ENCODE results near the gene CIROP.

The CIROP gene

DNA sequence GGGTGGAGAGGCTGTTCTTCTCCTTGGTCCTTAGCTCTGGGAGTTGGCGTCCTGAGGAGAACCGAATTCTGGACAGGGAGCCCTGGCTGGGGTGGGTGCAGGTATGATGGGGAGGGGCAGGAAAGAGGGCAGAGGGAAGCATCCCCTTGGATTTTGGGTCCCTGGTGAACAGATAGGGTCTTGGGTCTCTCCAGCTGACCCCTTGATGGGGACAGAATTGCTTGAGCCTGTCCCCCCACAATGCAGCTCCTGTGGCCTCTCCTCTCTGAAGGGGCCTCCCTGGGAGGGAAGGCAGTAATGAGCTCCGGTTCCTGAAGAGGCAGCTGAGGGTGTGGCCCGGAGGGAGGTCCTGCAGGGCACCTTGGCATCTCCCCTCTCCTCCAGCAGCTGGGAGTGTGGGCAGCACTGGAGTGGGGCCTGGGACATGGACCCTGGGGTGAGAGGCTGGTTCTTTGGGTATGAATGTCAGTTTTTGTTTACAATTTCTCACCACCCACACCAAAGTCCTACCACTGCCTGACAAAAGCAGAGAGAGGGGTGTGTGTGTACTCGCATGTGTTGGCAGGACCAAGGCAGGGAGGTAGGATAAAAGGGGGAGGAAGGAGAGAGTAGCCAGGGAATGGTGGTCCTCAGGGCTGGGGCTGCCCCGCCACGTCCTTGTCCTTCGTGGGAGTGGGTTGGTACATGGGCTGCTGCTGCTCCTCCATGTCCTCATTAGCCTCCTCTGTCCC lies 21.9 kb upstream of the CIROP start:
- no peak for ATAC-seq (replicated peaks; ENCODE audit: extremely low read depth, poor library complexity, severe bottlenecking)
- H3K27me3 Mint-ChIP-seq: peaks cover 43% of the 10 kb centered on the region
- DNase-seq (ENCODE audit: low spot score in 2 of 2): no peak
- no peaks in the 10 kb centered on the region for H3K9me3 Mint-ChIP-seq
- H3K27ac Mint-ChIP-seq (ENCODE audit: low read depth): no peak overlapping the region
- H3K4me1 Mint-ChIP-seq: peaks cover 5% of the 10 kb centered on the region
- H3K36me3 Mint-ChIP-seq (ENCODE audit: insufficient read depth): no peaks in the 10 kb centered on the region
- no peak overlapping the region for H3K4me3 Mint-ChIP-seq

DNA sequence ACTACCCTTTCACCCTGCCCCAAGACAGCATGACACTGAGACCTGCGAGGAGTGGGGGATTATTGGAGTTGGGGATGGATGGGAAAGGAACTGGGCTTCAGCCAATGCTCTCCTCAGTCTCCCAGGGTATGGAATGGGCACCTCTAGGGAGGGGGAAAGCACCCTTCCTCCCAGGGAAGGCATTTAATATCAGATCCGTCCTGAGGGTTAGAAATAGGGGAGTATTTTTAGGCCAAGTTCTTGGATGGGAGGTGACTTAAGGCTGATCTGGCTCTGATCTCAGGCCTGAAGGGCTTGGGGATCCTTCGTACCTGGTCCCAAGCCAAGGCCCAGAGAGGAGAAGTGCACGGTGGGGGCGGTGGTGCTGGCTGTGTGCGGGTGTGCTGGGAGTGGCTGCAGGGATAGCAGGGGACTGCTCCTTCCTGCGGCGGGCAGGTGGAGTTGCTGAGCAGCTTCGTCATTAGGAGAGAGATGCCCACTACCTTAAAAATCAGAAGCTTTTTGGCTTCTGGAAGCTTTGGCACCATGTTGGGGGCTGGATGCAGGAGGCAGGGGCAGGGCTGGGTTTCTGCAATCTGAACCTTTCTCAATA lies 21.2 kb upstream of the CIROP start:
- Mint-ChIP-seq H3K36me3 (ENCODE audit: insufficient read depth) (peaks cover 2% of the 10 kb centered on the region), H3K9me3 (no peaks in the 10 kb centered on the region), H3K4me1 (peaks cover 11% of the 10 kb centered on the region), H3K4me3 (no peak overlapping the region), H3K27me3 (peaks cover 37% of the 10 kb centered on the region), H3K27ac (ENCODE audit: low read depth) (no peak overlapping the region)
- ATAC-seq (replicated peaks; ENCODE audit: extremely low read depth, poor library complexity, severe bottlenecking) (no peak), DNase-seq (ENCODE audit: low spot score in 2 of 2) (no peak)

DNA sequence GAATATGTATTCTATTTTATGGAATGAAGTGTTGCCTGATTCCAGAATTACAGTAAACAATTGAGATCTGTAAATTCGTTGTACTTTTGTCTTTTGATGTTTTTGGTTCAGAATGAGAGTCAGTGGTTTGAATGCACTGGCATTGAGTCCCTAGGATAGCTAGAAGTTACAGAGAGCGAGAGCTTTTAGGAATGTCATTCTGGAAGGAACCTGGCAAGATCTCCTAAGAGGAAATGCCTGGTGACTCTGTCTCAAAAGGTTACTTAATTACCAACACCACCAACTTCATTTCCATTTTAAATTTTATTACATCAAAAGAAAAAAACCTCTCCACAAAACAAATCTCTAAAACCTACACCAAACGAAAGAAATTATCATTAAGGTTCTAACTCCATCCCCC lies 20.2 kb upstream of the CIROP start:
- no peak for ATAC-seq (replicated peaks; ENCODE audit: extremely low read depth, poor library complexity, severe bottlenecking)
- H3K9me3 Mint-ChIP-seq: no peaks in the 10 kb centered on the region

DNA sequence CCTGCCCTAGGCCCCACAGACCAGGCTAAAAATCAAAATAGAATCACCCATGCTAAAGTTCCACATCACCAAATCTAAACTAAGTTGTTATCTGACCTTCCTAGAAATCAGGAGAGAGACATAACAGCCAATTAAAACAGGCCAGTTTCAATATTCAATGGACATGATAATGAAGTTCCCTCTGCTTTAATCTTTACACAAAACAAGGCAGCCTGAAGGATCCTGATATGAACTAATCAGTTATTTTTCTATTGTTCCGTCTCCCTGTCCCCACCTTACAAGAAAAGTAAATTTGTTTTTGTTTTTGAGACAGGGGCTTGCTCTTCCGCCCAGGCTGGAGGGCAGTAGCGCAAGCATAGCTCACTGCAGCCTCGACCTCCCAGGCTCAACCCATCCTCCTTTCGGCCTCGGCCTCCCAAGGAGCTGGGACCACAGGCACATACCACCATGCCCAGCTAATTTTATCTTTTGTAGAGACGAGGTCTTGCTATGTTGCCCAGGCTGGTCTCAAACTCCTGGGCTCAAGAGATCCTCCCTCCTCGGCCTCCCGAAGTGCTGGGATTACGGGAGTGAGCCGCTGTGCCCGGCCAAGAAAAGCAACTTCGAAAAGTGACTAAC lies 19.7 kb upstream of the CIROP start:
- H3K36me3 Mint-ChIP-seq (ENCODE audit: insufficient read depth): peaks cover 3% of the 10 kb centered on the region
- ATAC-seq (replicated peaks; ENCODE audit: extremely low read depth, poor library complexity, severe bottlenecking) (no peak), DNase-seq (ENCODE audit: low spot score in 2 of 2) (no peak)
- no peak overlapping the region for H3K27ac Mint-ChIP-seq (ENCODE audit: low read depth)
- H3K4me1 Mint-ChIP-seq: peaks cover 22% of the 10 kb centered on the region
- peaks cover 21% of the 10 kb centered on the region for H3K27me3 Mint-ChIP-seq
- H3K9me3 Mint-ChIP-seq: no peaks in the 10 kb centered on the region
- no peak overlapping the region for H3K4me3 Mint-ChIP-seq

More for the DNA sequence above, 20.2 kb upstream of the CIROP start:
- Mint-ChIP-seq H3K27ac (ENCODE audit: low read depth) (no peak overlapping the region), H3K27me3 (peaks cover 27% of the 10 kb centered on the region), H3K4me1 (peaks cover 20% of the 10 kb centered on the region), H3K4me3 (no peak overlapping the region), H3K36me3 (ENCODE audit: insufficient read depth) (peaks cover 3% of the 10 kb centered on the region)
- DNase-seq (ENCODE audit: low spot score in 2 of 2): no peak

DNA sequence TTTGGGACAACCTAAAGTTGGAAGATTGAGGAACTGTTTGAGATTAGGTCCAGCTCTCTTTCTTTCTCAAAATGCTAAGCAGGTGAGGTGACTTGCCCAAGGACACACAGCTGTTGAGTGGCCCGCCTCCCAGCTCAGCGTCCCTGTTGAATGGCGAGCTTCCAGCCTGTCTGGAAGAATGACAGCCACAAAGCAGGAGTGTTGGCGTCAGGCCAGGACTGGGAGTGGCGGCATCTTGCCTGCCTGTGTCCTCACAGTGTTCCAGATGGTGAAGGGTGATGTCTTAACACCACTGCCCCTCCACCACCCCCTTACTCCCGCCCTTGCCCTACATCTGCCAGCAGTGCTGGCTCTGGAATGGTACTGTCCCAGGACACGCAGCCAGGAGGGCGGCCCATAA lies 18.6 kb upstream of the CIROP start:
- DNase-seq (ENCODE audit: low spot score in 2 of 2) (no peak), ATAC-seq (replicated peaks; ENCODE audit: extremely low read depth, poor library complexity, severe bottlenecking) (no peak)
- Mint-ChIP-seq H3K27ac (ENCODE audit: low read depth) (no peak overlapping the region), H3K4me1 (peaks cover 22% of the 10 kb centered on the region), H3K9me3 (no peaks in the 10 kb centered on the region), H3K27me3 (peaks cover 13% of the 10 kb centered on the region), H3K4me3 (no peak overlapping the region), H3K36me3 (ENCODE audit: insufficient read depth) (peaks cover 3% of the 10 kb centered on the region)

DNA sequence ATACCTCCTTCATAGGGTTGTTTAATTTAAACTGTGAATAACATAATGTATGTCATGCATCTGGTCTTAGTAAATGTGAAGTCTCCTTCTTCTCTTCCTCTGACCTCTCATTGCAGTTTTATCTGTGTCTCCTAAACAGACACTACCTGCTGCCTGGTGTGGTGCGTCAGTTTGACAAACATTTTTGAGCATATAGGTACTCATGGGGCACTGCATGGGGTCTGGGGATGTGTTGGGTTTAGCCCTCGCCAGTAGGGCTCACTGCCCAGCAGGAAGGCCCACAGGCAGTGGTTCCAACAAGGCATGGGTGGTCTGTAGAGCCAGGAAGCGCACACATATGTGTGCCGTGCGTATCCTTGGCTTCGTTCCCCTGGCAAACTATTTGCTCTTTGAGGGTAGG lies 17.3 kb upstream of the CIROP start:
- no peak for ATAC-seq (replicated peaks; ENCODE audit: extremely low read depth, poor library complexity, severe bottlenecking)

DNA sequence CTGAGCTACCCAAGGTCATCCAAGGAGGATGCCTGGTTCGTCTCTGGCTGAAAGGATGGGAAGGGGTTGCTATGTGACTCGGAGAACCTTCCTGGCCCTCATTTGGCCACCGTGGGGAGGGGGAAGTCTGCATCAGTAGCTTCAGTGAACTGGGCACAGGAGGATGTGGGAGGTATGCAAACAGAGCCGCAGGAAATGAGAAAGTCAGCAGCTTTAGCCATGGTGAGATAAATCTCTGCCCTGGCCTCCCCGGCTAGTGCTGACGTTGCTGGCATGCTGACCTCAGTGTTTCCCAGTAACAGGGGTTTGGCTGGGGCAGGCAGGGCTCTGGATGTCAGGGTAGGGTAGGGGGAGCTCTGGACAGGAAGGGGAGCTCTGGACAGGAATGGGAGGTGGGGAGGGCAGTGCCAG lies 16.6 kb upstream of the CIROP start:
- H3K27me3 Mint-ChIP-seq: peaks cover 10% of the 10 kb centered on the region
- no peak for ATAC-seq (replicated peaks; ENCODE audit: extremely low read depth, poor library complexity, severe bottlenecking)
- peak overlapping the region; percentile 80 for H3K27ac Mint-ChIP-seq (ENCODE audit: low read depth)
- DNase-seq (ENCODE audit: low spot score in 2 of 2): no peak
- H3K9me3 Mint-ChIP-seq: no peaks in the 10 kb centered on the region
- peak overlapping the region; percentile 42 for H3K4me3 Mint-ChIP-seq
- H3K4me1 Mint-ChIP-seq: peaks cover 17% of the 10 kb centered on the region
- peaks cover 3% of the 10 kb centered on the region for H3K36me3 Mint-ChIP-seq (ENCODE audit: insufficient read depth)

More for the DNA sequence above, 17.3 kb upstream of the CIROP start:
- Mint-ChIP-seq H3K9me3 (no peaks in the 10 kb centered on the region), H3K36me3 (ENCODE audit: insufficient read depth) (peaks cover 3% of the 10 kb centered on the region), H3K4me3 (no peak overlapping the region), H3K27ac (ENCODE audit: low read depth) (no peak overlapping the region), H3K27me3 (peaks cover 12% of the 10 kb centered on the region), H3K4me1 (peaks cover 17% of the 10 kb centered on the region)
- DNase-seq (ENCODE audit: low spot score in 2 of 2): no peak

DNA sequence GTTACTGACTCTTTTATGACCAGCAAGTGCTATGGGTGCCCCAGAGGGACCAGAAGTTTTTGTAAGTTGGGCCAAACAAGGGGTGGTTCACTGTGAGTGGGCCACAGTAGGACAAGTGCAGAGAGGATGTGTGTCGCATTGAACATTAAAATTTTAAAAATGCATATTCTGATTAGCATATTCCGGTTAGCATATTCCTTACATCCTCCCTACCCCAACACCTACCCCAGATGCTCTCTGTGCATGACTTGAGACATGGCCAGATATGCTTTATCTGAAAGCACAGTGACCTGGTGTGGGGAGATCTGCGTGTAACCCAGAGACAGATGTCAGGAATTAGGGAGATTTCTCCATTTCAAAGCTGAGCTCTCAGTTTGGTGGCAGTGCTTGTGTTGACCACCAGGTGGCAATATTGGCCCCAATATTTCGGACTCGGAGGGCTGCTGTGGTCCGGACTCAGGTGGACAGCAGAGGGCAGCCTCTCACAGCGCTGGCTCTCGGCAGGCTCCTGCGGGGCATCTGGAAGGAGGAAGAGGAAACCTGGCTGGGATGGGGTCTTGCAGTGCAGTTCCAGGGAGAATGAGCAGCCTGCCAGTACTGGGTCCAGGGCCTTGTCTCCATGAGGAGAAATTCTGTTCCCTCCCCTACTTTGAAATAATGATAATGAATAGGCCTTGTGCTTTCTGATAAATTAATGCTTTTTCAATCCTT lies 15.9 kb upstream of the CIROP start:
- Mint-ChIP-seq H3K27ac (ENCODE audit: low read depth) (peak overlapping the region; percentile 80), H3K36me3 (ENCODE audit: insufficient read depth) (peaks cover 3% of the 10 kb centered on the region), H3K27me3 (peaks cover 12% of the 10 kb centered on the region), H3K9me3 (no peaks in the 10 kb centered on the region), H3K4me1 (peaks cover 17% of the 10 kb centered on the region), H3K4me3 (peak overlapping the region; percentile 42)
- DNase-seq (ENCODE audit: low spot score in 2 of 2) (peak; percentile 60 to 64), ATAC-seq (replicated peaks; ENCODE audit: extremely low read depth, poor library complexity, severe bottlenecking) (peak; percentile 61)

DNA sequence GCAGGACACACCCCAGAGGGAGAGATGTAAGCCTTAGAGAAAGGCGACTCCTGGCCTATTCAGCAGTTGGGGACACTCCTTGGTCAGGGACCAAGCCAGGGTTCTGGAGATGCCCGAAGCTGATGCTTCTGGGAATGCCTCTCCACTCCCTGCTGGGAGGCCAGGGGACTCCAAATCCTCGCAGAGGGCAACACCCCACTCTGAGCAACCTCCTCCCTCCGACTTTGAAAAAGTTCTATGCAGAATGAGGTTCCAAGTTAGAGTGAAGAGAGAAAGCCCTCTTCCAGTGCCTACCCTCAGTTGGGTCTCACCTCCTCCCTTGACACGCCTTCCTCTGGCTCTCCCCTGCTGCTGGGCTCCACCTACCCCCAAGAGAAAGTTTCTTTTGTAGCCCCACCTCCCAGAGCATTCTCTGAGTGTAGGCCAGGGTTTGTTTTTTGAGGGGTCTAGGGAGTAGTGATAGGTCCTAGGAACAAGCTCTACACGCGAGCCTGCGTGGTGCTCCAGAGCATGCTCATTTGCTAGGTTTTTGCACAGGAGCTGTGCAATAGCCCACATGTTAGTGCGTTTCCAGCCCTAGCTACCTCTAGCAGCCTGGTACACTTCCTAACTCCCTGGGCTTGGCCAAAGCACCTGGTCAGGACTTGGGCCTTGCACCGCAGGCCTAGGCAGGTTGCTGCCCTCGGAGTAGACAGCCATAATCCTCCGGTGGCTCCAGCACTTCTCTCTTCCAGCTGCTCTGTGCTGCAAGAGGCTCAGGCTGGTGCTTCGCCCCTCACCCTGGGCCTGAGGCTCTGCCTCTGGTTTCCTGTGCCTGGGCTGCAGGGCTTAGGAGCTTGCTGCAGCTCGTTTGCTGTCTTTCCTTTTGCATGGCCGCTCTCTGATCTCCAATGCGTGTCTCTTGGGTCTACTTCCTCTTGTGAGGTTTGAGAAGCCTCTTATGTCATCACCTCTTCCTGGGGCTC lies 14.9 kb upstream of the CIROP start:
- H3K4me1 Mint-ChIP-seq: peaks cover 17% of the 10 kb centered on the region
- ATAC-seq (replicated peaks; ENCODE audit: extremely low read depth, poor library complexity, severe bottlenecking) (peak; percentile 59), DNase-seq (ENCODE audit: low spot score in 2 of 2) (no peak)
- H3K4me3 Mint-ChIP-seq: peak overlapping the region; percentile 12
- peak overlapping the region; percentile 13 for H3K27ac Mint-ChIP-seq (ENCODE audit: low read depth)
- H3K27me3 Mint-ChIP-seq: peaks cover 22% of the 10 kb centered on the region
- no peaks in the 10 kb centered on the region for H3K9me3 Mint-ChIP-seq
- peaks cover 3% of the 10 kb centered on the region for H3K36me3 Mint-ChIP-seq (ENCODE audit: insufficient read depth)

DNA sequence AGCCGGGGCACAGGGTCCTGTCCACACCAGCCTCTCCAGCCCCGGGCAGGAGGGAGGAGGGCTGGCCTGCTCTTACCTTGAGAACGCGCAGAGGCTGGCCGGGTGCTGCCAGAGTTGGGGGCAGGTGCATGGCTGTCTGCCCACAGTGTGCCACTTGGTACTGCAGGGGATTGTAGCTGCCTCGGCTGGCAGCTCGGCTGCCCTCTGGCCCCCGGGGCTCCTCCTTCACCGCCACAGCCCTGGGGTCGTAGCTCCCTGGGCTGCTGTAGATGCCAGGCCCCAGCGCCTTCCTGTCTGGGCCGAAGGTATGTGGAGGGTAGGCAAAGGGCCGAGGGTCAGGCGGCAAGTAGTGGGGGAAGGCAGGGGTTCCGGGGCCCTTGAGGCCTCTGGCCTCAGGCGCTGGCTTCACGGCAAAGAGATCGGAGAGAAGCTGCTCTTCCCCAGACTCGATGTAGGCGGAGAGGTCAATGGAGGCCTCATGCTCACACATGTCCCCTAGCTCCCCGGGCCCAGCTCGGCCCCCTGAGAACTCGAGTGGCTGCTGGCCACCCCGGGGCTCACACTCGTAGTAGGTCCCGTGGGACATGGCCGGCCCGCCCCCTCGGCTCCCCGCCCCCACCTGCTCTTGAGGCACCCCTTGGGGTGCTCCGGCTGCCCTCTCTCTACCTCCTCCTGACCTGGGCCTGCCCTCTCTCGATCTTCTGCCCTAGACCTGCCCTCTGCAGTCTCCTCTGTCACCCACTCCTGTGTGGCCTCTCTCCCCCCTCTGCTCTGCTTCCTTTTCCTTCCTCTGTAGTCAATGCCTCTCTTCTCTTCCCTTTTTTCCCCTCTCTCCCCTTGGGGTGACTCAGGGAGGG lies 13.9 kb upstream of the CIROP start, which contains the start of gene CEBPE:
Gene CEBPE, minus strand, starts transcription at position 750 of the 857 bp plus-strand sequence. Its CDS starts 164 bp downstream, at position 586.
- peaks cover 31% of the 10 kb centered on the region for H3K27me3 Mint-ChIP-seq
- peaks cover 17% of the 10 kb centered on the region for H3K4me1 Mint-ChIP-seq
- no peaks in the 10 kb centered on the region for H3K9me3 Mint-ChIP-seq
- peak within 1 kb of the TSS; percentile 13 for H3K27ac Mint-ChIP-seq (ENCODE audit: low read depth)
- DNase-seq (ENCODE audit: low spot score in 2 of 2) (no peak), ATAC-seq (replicated peaks; ENCODE audit: extremely low read depth, poor library complexity, severe bottlenecking) (no peak)
- H3K36me3 Mint-ChIP-seq (ENCODE audit: insufficient read depth): peaks cover 3% of the 10 kb centered on the region
- peak within 1 kb of the TSS; percentile 12 for H3K4me3 Mint-ChIP-seq

DNA sequence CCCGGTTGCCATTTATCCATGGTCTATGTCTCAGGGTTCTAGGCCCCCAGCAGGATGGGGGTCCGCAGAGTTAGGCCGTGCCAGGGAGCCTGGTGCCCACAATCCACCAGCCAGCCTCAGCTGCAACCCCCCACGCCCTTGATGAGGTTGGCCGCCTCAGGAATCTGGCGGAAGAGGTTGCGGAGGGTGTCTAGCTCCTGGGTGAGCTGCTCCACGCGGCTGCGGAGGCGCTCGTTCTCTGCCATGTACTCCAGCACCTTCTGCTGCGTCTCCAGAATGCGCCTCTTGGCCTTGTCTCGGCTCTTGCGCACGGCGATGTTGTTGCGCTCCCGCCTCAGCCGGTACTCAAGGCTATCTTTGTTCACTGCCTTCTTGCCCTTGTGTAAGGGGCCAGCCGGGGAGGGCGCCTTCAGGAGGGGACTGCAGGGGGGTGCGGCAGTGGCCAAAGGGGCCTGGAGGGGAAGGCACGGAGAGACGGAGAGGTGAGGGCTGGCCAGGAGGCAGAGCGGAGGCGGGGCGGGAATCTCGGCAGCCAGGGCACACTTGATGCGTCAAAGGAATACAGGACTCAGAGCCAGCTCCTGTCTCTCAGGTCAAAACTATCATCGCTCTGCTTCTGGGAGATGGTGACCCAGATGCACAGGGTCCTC lies 12.7 kb upstream of the CIROP start:
- H3K36me3 Mint-ChIP-seq (ENCODE audit: insufficient read depth): peaks cover 3% of the 10 kb centered on the region
- H3K4me1 Mint-ChIP-seq: peaks cover 17% of the 10 kb centered on the region
- H3K27ac Mint-ChIP-seq (ENCODE audit: low read depth): no peak overlapping the region
- no peak for ATAC-seq (replicated peaks; ENCODE audit: extremely low read depth, poor library complexity, severe bottlenecking)
- H3K4me3 Mint-ChIP-seq: no peak overlapping the region
- peaks cover 31% of the 10 kb centered on the region for H3K27me3 Mint-ChIP-seq
- no peak for DNase-seq (ENCODE audit: low spot score in 2 of 2)
- H3K9me3 Mint-ChIP-seq: no peaks in the 10 kb centered on the region

Measured in central memory CD8-positive, alpha-beta T cell (primary cell).